ENCODE results near the gene SCUBE1. TPM values are rescaled to one million over a fixed set of nuclear protein-coding genes. Genes with fewer than 3 reads are reported as not detected.

Gene SCUBE1
- total and polyA plus RNA-seq, 10 of the 15 experiments (the other 5 are each of a cell fraction or from before 2014, with no cell fraction given) = not detected

DNA sequence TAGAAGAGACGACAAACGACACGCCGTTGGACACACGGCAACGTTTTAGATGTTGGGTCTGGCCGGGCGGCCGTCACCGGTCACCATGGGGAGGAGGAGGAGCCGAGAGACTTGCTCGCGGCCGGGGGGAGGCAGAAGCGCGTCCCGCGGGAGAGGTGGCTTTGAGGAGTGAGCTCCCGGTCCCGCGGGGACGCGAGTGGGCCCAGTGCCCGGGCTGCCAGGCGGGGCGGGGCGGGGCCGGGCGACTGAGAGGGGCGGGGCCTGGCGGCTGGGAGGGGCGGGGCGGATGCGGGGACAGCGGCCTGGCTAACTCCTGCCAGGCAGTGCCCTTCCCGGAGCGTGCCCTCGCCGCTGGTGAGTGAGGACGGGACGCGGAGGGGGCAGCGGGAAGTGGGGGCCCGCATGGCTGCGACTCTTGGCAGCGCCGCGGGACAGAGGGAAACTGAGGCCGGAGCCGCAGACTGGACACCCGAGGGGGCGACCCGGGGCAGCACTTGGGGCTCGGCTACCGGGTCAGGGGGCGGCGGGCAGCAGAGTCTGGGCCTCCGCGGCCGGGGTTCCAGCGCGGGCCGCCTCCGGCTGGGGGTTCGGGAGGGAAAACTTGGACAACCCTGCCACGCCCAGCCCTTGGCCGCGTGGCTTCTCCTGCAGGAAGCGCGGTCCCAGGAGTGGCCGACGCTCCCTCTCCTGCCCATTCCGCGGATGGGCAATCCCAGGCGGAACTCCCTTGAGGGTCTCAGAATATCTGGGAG lies 191.7 kb downstream of the SCUBE1 start, which contains the start of gene TSPO:
TSS of gene TSPO (plus strand) at position 309 of the 752 bp plus-strand sequence. CDS start 7,680 bp downstream, outside the sequence.
- ATAC-seq = peak; percentile 86
- Histone ChIP-seq H3K27me3 (replicated peaks in 1 of 2; ENCODE audit: control insufficient read depth in 2 of 2, insufficient read depth in 2 of 2, low read length in 1 of 2) (no peaks in the 10 kb centered on the region), H3K9ac (ENCODE audit: control insufficient read depth, insufficient read depth, low read length) (peak within 1 kb of the TSS; percentile 59), H3K4me3 (peak within 1 kb of the TSS; percentile 77), H3K27ac (ENCODE audit: control insufficient read depth, insufficient read depth) (no peak within 1 kb of the TSS; the same call in 1 of the 2 replicates), H3K79me2 (ENCODE audit: control insufficient read depth, insufficient read depth, low read length) (no peaks in the 10 kb centered on the region; the same call in 1 of the 2 replicates), H2AFZ (ENCODE audit: control insufficient read depth, low read depth, low read length) (peak within 1 kb of the TSS; percentile 87), H4K20me1 (ENCODE audit: control insufficient read depth, insufficient read depth) (no peaks in the 10 kb centered on the region), H3K4me1 (ENCODE audit: control insufficient read depth, insufficient read depth, low read length) (peaks cover 17% of the 10 kb centered on the region), H3K4me2 (ENCODE audit: control insufficient read depth, insufficient read depth) (peak within 1 kb of the TSS; percentile 94), H3K36me3 (ENCODE audit: control insufficient read depth in 2 of 2, insufficient read depth in 2 of 2, low read length in 1 of 2) (no peaks in the 10 kb centered on the region), H3K9me3 (replicated peaks; ENCODE audit: control insufficient read depth, insufficient read depth, low read length) (no peaks in the 10 kb centered on the region)
- intact Hi-C loops (cut with micrococcal nuclease; ENCODE audit: unreplicated experiment) = no loop called here
- no peak for DNase-seq (ENCODE audit: low read depth, low spot score)
- 7% methylated on average over 52 of the region's 75 CpGs for WGBS (ENCODE audit: insufficient coverage, insufficient replicate concordance, low lambda C conversion rate, missing lambda C conversion rate)
- CTCF ChIA-PET = no interaction called here
- RAD21 ChIA-PET (ENCODE audit: unreplicated experiment) = no interaction called here
- BruUV-seq (replicated peaks) = TSS peak; percentile 61
- SMC1A ChIA-PET (ENCODE audit: uncharacterized antibody, unreplicated experiment) = interaction anchor here (0.6 kb wide), 1 partner anchor 128 kb away, joined by 3 read pairs; no protein-coding TSS in a partner anchor
- POLR2A ChIA-PET = no interaction called here
- TF ChIP-seq, protein P1, sequence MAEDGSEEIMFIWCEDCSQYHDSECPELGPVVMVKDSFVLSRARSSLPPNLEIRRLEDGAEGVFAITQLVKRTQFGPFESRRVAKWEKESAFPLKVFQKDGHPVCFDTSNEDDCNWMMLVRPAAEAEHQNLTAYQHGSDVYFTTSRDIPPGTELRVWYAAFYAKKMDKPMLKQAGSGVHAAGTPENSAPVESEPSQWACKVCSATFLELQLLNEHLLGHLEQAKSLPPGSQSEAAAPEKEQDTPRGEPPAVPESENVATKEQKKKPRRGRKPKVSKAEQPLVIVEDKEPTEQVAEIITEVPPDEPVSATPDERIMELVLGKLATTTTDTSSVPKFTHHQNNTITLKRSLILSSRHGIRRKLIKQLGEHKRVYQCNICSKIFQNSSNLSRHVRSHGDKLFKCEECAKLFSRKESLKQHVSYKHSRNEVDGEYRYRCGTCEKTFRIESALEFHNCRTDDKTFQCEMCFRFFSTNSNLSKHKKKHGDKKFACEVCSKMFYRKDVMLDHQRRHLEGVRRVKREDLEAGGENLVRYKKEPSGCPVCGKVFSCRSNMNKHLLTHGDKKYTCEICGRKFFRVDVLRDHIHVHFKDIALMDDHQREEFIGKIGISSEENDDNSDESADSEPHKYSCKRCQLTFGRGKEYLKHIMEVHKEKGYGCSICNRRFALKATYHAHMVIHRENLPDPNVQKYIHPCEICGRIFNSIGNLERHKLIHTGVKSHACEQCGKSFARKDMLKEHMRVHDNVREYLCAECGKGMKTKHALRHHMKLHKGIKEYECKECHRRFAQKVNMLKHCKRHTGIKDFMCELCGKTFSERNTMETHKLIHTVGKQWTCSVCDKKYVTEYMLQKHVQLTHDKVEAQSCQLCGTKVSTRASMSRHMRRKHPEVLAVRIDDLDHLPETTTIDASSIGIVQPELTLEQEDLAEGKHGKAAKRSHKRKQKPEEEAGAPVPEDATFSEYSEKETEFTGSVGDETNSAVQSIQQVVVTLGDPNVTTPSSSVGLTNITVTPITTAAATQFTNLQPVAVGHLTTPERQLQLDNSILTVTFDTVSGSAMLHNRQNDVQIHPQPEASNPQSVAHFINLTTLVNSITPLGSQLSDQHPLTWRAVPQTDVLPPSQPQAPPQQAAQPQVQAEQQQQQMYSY (CRISPR knock-in tag; IDR thresholded peaks at IDR 0.05) = no peak
- TF ChIP-seq RFX5 (IDR thresholded peaks at IDR 0.05; ENCODE audit: low read depth, low read length) (peak; percentile 91), IKZF1 (conservative IDR thresholded peaks at IDR 0.05) (peak; percentile 51; the same call in 1 of the 2 replicates), MEF2B (IDR thresholded peaks at IDR 0.05; ENCODE audit: partially characterized antibody, poor library complexity, severe bottlenecking) (peak; percentile 15), KDM1A (IDR thresholded peaks at IDR 0.05; ENCODE audit: borderline replicate concordance) (no peak), NR2C2 (IDR thresholded peaks at IDR 0.05; ENCODE audit: borderline replicate concordance, control insufficient read depth, insufficient read length, low read depth) (no peak), JUND (IDR thresholded peaks at IDR 0.05; ENCODE audit: low read depth, low read length) (no peak)
- TF ChIP-seq, protein P2, sequence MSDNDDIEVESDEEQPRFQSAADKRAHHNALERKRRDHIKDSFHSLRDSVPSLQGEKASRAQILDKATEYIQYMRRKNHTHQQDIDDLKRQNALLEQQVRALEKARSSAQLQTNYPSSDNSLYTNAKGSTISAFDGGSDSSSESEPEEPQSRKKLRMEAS (IDR thresholded peaks at IDR 0.05; ENCODE audit: low read depth, low read length) = peak; percentile 45; the same call in 1 of the 2 replicates
- TF ChIP-seq, protein P3, sequence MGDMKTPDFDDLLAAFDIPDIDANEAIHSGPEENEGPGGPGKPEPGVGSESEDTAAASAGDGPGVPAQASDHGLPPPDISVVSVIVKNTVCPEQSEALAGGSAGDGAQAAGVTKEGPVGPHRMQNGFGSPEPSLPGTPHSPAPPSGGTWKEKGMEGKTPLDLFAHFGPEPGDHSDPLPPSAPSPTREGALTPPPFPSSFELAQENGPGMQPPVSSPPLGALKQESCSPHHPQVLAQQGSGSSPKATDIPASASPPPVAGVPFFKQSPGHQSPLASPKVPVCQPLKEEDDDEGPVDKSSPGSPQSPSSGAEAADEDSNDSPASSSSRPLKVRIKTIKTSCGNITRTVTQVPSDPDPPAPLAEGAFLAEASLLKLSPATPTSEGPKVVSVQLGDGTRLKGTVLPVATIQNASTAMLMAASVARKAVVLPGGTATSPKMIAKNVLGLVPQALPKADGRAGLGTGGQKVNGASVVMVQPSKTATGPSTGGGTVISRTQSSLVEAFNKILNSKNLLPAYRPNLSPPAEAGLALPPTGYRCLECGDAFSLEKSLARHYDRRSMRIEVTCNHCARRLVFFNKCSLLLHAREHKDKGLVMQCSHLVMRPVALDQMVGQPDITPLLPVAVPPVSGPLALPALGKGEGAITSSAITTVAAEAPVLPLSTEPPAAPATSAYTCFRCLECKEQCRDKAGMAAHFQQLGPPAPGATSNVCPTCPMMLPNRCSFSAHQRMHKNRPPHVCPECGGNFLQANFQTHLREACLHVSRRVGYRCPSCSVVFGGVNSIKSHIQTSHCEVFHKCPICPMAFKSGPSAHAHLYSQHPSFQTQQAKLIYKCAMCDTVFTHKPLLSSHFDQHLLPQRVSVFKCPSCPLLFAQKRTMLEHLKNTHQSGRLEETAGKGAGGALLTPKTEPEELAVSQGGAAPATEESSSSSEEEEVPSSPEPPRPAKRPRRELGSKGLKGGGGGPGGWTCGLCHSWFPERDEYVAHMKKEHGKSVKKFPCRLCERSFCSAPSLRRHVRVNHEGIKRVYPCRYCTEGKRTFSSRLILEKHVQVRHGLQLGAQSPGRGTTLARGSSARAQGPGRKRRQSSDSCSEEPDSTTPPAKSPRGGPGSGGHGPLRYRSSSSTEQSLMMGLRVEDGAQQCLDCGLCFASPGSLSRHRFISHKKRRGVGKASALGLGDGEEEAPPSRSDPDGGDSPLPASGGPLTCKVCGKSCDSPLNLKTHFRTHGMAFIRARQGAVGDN (IDR thresholded peaks at IDR 0.05) = peak; percentile 54; the same call in 1 of the 2 replicates
- TF ChIP-seq, protein P4, sequence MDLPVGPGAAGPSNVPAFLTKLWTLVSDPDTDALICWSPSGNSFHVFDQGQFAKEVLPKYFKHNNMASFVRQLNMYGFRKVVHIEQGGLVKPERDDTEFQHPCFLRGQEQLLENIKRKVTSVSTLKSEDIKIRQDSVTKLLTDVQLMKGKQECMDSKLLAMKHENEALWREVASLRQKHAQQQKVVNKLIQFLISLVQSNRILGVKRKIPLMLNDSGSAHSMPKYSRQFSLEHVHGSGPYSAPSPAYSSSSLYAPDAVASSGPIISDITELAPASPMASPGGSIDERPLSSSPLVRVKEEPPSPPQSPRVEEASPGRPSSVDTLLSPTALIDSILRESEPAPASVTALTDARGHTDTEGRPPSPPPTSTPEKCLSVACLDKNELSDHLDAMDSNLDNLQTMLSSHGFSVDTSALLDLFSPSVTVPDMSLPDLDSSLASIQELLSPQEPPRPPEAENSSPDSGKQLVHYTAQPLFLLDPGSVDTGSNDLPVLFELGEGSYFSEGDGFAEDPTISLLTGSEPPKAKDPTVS (IDR thresholded peaks at IDR 0.05; ENCODE audit: low read depth, low read length) = no peak
- FAIRE-seq = no peak
- in situ Hi-C loops (cut with MboI) = no loop called here

Data from GM12878 (cell line).